Measurements from ENCODE around the gene CDH10.

Gene CDH10

DNA sequence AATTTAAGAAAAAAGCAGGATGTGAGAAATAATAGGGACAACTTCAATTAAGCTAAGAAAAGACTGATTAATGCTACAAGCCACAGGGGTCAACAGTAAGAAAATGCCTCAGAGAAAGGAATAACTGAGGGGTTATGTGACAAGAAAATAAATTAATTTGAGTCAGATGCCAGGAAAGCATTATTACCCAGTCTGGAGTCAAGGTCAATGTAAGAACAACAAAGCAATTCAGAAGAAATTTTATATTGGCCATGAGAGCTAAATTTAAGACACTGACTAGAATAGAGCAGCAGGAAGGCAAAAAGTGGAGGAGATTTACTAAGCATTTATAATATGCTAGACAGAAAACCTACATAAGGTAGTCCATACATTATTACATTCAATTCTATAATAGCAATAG lies 73.5 kb downstream of the CDH10 start:
- Histone ChIP-seq H3K9me3 (replicated peaks in 1 of 11) (no peaks in the 10 kb centered on the region; a peak in 1 of 22 replicates), H3K27me3 (no peaks in the 10 kb centered on the region), H3K27ac (no peak overlapping the region), H3K4me1 (no peaks in the 10 kb centered on the region), H3K4me2 (no peak overlapping the region), H3K9ac (no peak overlapping the region), H3K36me3 (no peaks in the 10 kb centered on the region), H3K4me3 (no peak overlapping the region), H4K20me1 (no peaks in the 10 kb centered on the region)
- TF ChIP-seq Cebpa-rat (IDR thresholded peaks at IDR 0.05): no peak

DNA sequence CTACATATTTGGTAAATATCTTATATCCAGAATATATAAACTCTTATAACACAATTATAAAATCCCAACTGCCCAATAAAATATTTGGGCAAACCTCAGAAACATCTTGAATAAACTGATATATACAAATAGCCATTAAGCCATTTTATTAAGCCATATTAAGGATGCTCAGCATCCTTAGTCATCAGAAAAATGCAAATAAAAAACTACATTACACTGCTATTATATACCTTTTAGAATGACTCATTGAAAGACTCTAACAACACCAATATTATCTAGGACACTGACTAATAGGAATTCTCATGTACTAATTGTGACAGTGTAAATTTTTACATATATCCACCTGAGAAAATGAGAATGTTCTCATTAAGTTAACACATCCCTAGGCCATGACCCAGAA lies 77.8 kb downstream of the CDH10 start:
- no peak overlapping the region for H3K9ac ChIP-seq
- no peaks in the 10 kb centered on the region for H3K36me3 ChIP-seq
- H3K4me2 ChIP-seq: no peak overlapping the region
- no peak overlapping the region for H3K27ac ChIP-seq
- no peaks in the 10 kb centered on the region; a peak in 1 of 22 replicates for H3K9me3 ChIP-seq (replicated peaks in 1 of 11)
- no peak for TF ChIP-seq Cebpa-rat (IDR thresholded peaks at IDR 0.05)
- no peak overlapping the region for H3K4me3 ChIP-seq
- H3K27me3 ChIP-seq: no peaks in the 10 kb centered on the region
- H3K4me1 ChIP-seq: no peaks in the 10 kb centered on the region
- no peaks in the 10 kb centered on the region for H4K20me1 ChIP-seq

DNA sequence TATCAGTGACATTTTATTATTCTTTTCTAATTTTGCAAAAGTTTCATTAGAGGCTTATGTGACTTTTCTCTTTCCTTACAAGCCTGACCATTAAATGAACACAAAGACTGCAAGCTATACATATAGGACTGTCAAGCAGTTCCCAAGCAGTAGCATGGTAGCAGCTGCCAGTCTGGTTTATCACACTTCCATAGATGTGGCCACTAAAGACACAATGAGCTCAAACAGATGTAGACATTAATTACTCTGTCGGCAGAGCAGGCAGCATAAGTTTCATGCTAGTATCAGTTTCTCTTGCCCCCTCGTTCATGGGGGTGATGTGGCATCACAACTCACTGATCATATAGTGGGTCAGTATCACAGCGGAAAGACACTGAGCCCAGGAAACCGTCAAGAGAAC lies 89.5 kb downstream of the CDH10 start:
- no peak overlapping the region for H3K9ac ChIP-seq
- no peak overlapping the region for H3K27ac ChIP-seq
- H3K27me3 ChIP-seq: no peaks in the 10 kb centered on the region
- H4K20me1 ChIP-seq: no peaks in the 10 kb centered on the region
- H3K36me3 ChIP-seq: no peaks in the 10 kb centered on the region
- H3K9me3 ChIP-seq (replicated peaks in 1 of 11): no peaks in the 10 kb centered on the region
- H3K4me2 ChIP-seq: no peak overlapping the region
- H3K4me3 ChIP-seq: no peak overlapping the region
- no peak for TF ChIP-seq Cebpa-rat (IDR thresholded peaks at IDR 0.05)
- peaks cover 0 to 6% (median 0%) of the 10 kb centered on the region in 10 experiments; a peak in 1 of 20 replicates for H3K4me1 ChIP-seq

GRCh38 chr5:24547132-24547531 lies 97.6 kb downstream of the CDH10 start:
- Histone ChIP-seq H4K20me1 (no peaks in the 10 kb centered on the region), H3K9me3 (replicated peaks in 1 of 11) (peaks cover 0 to 19% (median 0%) of the 10 kb centered on the region in 11 experiments; a peak in 4 of 22 replicates), H3K27me3 (no peaks in the 10 kb centered on the region), H3K4me3 (no peak overlapping the region), H3K9ac (no peak overlapping the region), H3K36me3 (no peaks in the 10 kb centered on the region; a peak in 1 of 22 replicates), H3K4me1 (0 out of 20 replicates have a peak, but pooled peaks cover 0 to 5% (median 0%) of the 10 kb centered on the region in 10 experiments), H3K4me2 (no peak overlapping the region), H3K27ac (no peak overlapping the region)
- TF ChIP-seq Cebpa-rat (IDR thresholded peaks at IDR 0.05): no peak

GRCh38 chr5:24539613-24540012 lies 105.2 kb downstream of the CDH10 start:
- Histone ChIP-seq H3K9me3 (replicated peaks in 1 of 11) (peaks cover 0 to 50% (median 0%) of the 10 kb centered on the region in 11 experiments; a peak in 4 of 22 replicates), H3K27ac (peak overlapping the region in 10 of 11 experiments; percentile 9 to 95 (median 78); a peak in 19 of 22 replicates), H3K9ac (peak overlapping the region in 4 of 11 experiments; percentile 7 to 71 (median 66); a peak in 6 of 22 replicates), H3K4me1 (peaks cover 8 to 37% (median 26%) of the 10 kb centered on the region in 10 experiments; a peak in 18 of 20 replicates), H3K36me3 (no peaks in the 10 kb centered on the region; a peak in 1 of 22 replicates), H3K4me3 (no peak overlapping the region), H4K20me1 (no peaks in the 10 kb centered on the region), H3K4me2 (peak overlapping the region in 10 of 11 experiments; percentile 18 to 70 (median 50); a peak in 17 of 22 replicates), H3K27me3 (no peaks in the 10 kb centered on the region)
- no peak for TF ChIP-seq Cebpa-rat (IDR thresholded peaks at IDR 0.05)

DNA sequence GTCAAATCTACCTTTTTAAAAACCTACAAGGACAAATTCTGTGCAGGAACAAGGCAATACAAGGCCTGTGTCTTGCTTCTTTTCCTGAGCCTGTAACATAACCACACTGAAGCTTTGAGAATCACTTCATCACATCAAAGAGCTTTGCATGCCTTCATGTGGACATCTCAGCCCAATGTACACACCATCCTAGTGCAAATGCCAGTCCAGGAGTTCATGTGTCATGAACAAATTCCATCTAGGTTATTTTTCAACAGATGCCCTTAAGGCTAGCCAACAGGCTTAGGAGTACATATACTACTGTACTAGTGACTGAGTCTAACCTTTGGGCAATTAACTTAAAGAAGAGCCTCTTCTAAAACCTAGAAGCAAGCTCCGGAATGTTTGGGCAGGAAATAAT lies 106.4 kb downstream of the CDH10 start:
- peak overlapping the region in 10 of 11 experiments; percentile 17 to 95 (median 78); a peak in 17 of 22 replicates for H3K27ac ChIP-seq

DNA sequence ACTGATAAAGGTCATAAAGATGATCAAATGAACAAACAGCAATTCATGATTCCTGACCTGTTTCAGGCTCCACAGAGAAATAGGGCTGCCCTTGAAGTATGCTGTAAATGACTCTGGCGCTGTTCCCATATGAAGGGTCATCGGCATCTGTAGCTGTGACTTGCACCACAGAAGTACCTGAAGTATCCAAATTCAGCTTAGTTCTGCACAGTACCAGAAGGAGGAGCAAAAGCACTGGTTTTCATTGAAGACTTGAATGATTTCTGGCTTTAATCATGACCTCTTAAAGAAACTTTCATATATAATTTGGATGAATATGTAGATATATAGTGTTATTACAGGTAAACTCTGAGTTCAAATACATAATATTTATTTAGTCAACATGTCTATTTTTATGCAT lies 109.1 kb downstream of the CDH10 start:
- Histone ChIP-seq H3K4me2 (no peak overlapping the region), H3K36me3 (no peaks in the 10 kb centered on the region), H3K9ac (no peak overlapping the region), H4K20me1 (no peaks in the 10 kb centered on the region), H3K27me3 (no peaks in the 10 kb centered on the region), H3K27ac (no peak overlapping the region), H3K9me3 (replicated peaks in 1 of 11) (peaks cover 0 to 36% (median 7%) of the 10 kb centered on the region in 11 experiments; a peak in 8 of 22 replicates), H3K4me3 (no peak overlapping the region), H3K4me1 (peaks cover 8 to 26% (median 23%) of the 10 kb centered on the region in 10 experiments; a peak in 18 of 20 replicates)
- TF ChIP-seq Cebpa-rat (IDR thresholded peaks at IDR 0.05): no peak

More for the DNA sequence above, 106.4 kb downstream of the CDH10 start:
- H3K27me3 ChIP-seq: no peaks in the 10 kb centered on the region
- H3K4me3 ChIP-seq: no peak overlapping the region
- H3K4me2 ChIP-seq: peak overlapping the region in 9 of 11 experiments; percentile 18 to 66 (median 41); a peak in 15 of 22 replicates
- TF ChIP-seq Cebpa-rat (IDR thresholded peaks at IDR 0.05): no peak
- H3K36me3 ChIP-seq: no peaks in the 10 kb centered on the region; a peak in 1 of 22 replicates
- H3K9ac ChIP-seq: peak overlapping the region in 2 of 11 experiments; percentile 17 to 69; a peak in 3 of 22 replicates
- H3K4me1 ChIP-seq: peaks cover 8 to 37% (median 26%) of the 10 kb centered on the region in 10 experiments; a peak in 18 of 20 replicates
- peaks cover 0 to 41% (median 0%) of the 10 kb centered on the region in 11 experiments; a peak in 4 of 22 replicates for H3K9me3 ChIP-seq (replicated peaks in 1 of 11)
- H4K20me1 ChIP-seq: no peaks in the 10 kb centered on the region

GRCh38 chr5:24530906-24531305 lies 113.9 kb downstream of the CDH10 start:
- Histone ChIP-seq H3K4me1 (no peaks in the 10 kb centered on the region), H3K4me3 (no peak overlapping the region), H3K9ac (no peak overlapping the region), H3K9me3 (replicated peaks in 1 of 11) (peaks cover 0 to 17% (median 7%) of the 10 kb centered on the region in 11 experiments; a peak in 7 of 22 replicates), H4K20me1 (no peaks in the 10 kb centered on the region), H3K27ac (no peak overlapping the region), H3K36me3 (no peaks in the 10 kb centered on the region), H3K4me2 (no peak overlapping the region), H3K27me3 (no peaks in the 10 kb centered on the region)
- TF ChIP-seq Cebpa-rat (IDR thresholded peaks at IDR 0.05): no peak

GRCh38 chr5:24525414-24525813 lies 119.4 kb downstream of the CDH10 start:
- H3K9me3 ChIP-seq (replicated peaks in 1 of 11): no peaks in the 10 kb centered on the region; a peak in 1 of 22 replicates
- TF ChIP-seq Cebpa-rat (IDR thresholded peaks at IDR 0.05): no peak
- H4K20me1 ChIP-seq: no peaks in the 10 kb centered on the region
- H3K27ac ChIP-seq: no peak overlapping the region
- H3K36me3 ChIP-seq: no peaks in the 10 kb centered on the region
- H3K27me3 ChIP-seq: no peaks in the 10 kb centered on the region
- H3K4me3 ChIP-seq: no peak overlapping the region
- no peak overlapping the region for H3K9ac ChIP-seq
- 0 out of 20 replicates have a peak, but pooled peaks cover 0 to 4% (median 0%) of the 10 kb centered on the region in 10 experiments for H3K4me1 ChIP-seq
- no peak overlapping the region for H3K4me2 ChIP-seq

DNA sequence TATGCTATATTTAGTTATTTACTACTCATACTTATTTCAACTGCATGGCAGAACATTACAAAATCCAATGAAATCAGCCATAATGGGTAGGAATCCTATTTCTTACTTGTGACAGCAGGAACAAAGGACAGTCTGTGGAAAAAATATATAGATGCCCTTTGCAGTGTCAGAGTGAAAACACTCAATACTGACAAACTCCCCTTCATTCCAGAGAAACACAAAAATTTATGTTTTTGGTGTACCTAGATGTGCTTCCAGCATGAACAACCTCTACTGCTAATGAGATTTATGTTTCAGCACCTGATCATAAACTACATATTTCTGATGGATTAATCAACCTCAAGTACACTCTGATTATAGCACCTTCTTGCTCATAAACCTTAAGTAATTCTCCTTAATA lies 132.4 kb downstream of the CDH10 start:
- Histone ChIP-seq H3K4me3 (no peak overlapping the region), H3K4me2 (no peak overlapping the region), H3K4me1 (peaks cover 0 to 17% (median 0%) of the 10 kb centered on the region in 10 experiments; a peak in 6 of 20 replicates), H3K9ac (no peak overlapping the region), H3K36me3 (no peaks in the 10 kb centered on the region), H4K20me1 (no peaks in the 10 kb centered on the region), H3K27me3 (no peaks in the 10 kb centered on the region), H3K27ac (0 out of 22 replicates have a peak overlapping the region, but pooled peaks of 1 of the 11 experiments have one; percentile 4), H3K9me3 (replicated peaks in 1 of 11) (peaks cover 0 to 10% (median 0%) of the 10 kb centered on the region in 11 experiments; a peak in 4 of 22 replicates)
- TF ChIP-seq Cebpa-rat (IDR thresholded peaks at IDR 0.05): no peak

All from BLaER1 treated with 17β-estradiol and CSF1 and Interleukin-3, amounts not matched to agents 10 nM and 100 nM (cell line).